GM18858 (cell line): Measurements from ENCODE around the gene EFNA2.
"Not testable (repeated sequence)": the region's sequence is repeated elsewhere in the genome, so short reads cannot be mapped to it uniquely, and the experiment has no call there.

Experiments
- ATAC-seq: cut with Tn5 transposase; IDR thresholded peaks from one replicate; pipeline ENCODE4 v1.9.1; 2021; ENCODE audit not compliant: unreplicated experiment

Gene EFNA2

GRCh38 chr19:1285737-1286360, at the start of gene EFNA2:
Gene EFNA2 (plus strand): TSS chr19:1285873. CDS start chr19:1286169, 296 bp downstream.
- no peak for ATAC-seq

- no peak for ATAC-seq
Measured at GRCh38 chr19:1236576-1236975, 49.1 kb upstream of the EFNA2 start.

- no peak for ATAC-seq
Measured at GRCh38 chr19:1237027-1237659, 48.5 kb upstream of the EFNA2 start.

- no peak for ATAC-seq
Measured at GRCh38 chr19:1237754-1238368, 47.8 kb upstream of the EFNA2 start, which contains the start of gene CBARP. Gene CBARP (minus strand): TSS chr19:1238005. CDS start chr19:1236100, 1,905 bp downstream.

GRCh38 chr19:1238369-1239303, 47.0 kb upstream of the EFNA2 start:
- ATAC-seq = no peak

GRCh38 chr19:1239420-1239795, 46.3 kb upstream of the EFNA2 start:
- ATAC-seq = no peak

GRCh38 chr19:1239796-1240737, 45.6 kb upstream of the EFNA2 start:
- ATAC-seq = peak; percentile 22

- no peak for ATAC-seq
Measured at GRCh38 chr19:1240925-1241324, 44.7 kb upstream of the EFNA2 start.

GRCh38 chr19:1241417-1242095, 44.1 kb upstream of the EFNA2 start, which contains the start of gene ATP5F1D:
Gene ATP5F1D (plus strand): TSS chr19:1241751. CDS start chr19:1241851, 100 bp downstream.
- no peak for ATAC-seq

GRCh38 chr19:1243768-1244692, 41.6 kb upstream of the EFNA2 start:
- no peak for ATAC-seq

GRCh38 chr19:1244693-1245451, 40.8 kb upstream of the EFNA2 start:
- no peak for ATAC-seq

- no peak for ATAC-seq
Measured at GRCh38 chr19:1245494-1246264, 40.0 kb upstream of the EFNA2 start.

- not testable (repeated sequence) for ATAC-seq
Measured at GRCh38 chr19:1246265-1247087, 39.2 kb upstream of the EFNA2 start.

GRCh38 chr19:1247748-1248138, 37.9 kb upstream of the EFNA2 start:
- no peak for ATAC-seq

GRCh38 chr19:1248139-1248785, 37.4 kb upstream of the EFNA2 start, which contains the start of gene MIDN:
Gene MIDN (plus strand): TSS chr19:1248583. CDS start chr19:1250297, 1,714 bp downstream.
- ATAC-seq = no peak
